HG03175 (cell line): ENCODE data around the gene SPAG6.
A peak's percentile ranks its signal among the peaks of the same experiment; 100 is the strongest.
"Not testable (repeated sequence)": the region's sequence is repeated elsewhere in the genome, so short reads cannot be mapped to it uniquely, and the experiment has no call there.

ENCODE experiments used
- ATAC-seq: cut with Tn5 transposase; IDR thresholded peaks from one replicate; pipeline ENCODE4 v1.9.1; 2021; ENCODE audit warnings: mild to moderate bottlenecking, moderate library complexity; ENCODE audit not compliant: unreplicated experiment

Gene SPAG6

DNA sequence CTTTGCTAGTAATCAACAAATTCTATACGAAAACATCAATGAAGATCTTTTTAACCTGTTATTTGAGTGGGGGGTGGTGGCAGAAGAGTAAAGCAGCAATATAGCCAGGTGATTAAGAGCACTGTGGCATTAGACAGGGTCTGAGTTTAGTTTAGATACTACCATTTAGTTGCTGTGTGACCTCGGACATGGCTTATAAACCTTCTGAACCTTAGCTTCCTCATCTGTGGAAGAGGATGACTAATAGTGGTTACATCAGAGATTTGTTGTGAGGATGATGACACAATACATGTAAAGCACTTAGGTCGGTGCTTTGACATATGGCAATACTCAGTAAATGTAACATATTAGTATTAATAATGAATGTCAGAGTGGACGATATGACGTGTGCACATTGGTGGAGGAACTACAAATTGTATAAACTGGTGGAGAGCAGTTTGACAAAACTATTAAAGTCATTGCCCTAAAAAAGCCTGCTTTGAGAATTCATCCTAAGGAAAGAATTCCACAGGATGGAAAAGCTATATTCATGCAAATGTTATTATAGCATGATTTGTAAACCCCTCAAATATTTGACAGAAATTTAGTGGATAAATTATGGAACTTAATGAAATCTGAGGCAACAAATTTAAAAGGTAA, 24.3 kb downstream of the SPAG6 start:
- peak; percentile 56 for ATAC-seq

DNA sequence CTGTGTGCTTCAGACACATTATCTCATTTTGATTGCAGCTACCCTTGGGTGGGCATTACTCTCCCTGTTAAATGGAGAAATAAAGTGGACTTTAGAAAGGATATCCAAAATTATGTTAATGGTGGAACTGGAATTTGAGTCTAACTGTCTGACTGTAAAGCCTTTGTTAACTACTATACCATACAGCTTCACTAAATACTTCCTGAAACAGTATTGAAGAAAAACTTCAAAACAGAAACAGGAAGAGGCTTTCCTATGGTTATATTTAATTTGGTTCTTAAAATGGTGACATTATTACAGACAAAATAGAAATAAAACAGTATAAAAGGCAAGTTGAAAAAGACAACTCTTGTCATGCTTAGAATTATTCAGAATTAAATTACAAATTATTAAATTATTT, 25.0 kb downstream of the SPAG6 start:
- ATAC-seq = no peak

DNA sequence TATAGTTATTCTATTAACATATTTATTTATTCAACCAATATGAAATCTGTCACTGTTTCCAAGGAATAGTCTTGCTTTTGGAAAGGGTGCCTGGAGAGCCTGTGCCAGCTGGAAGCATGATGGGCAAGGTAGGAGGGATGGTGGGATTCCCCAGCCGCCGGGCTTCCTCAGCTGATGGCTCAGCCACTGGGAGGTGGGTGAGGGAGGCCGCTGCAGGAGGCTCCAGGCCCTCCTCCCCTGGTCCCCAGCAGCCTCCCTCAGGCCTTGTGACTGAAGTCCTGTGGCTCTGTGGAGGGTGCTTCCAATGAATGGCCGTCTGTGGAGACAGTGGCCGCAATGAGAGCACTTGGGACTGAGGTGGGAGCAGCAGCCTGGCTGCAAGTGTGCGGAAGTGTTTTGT, 27.0 kb downstream of the SPAG6 start:
- no peak for ATAC-seq

DNA sequence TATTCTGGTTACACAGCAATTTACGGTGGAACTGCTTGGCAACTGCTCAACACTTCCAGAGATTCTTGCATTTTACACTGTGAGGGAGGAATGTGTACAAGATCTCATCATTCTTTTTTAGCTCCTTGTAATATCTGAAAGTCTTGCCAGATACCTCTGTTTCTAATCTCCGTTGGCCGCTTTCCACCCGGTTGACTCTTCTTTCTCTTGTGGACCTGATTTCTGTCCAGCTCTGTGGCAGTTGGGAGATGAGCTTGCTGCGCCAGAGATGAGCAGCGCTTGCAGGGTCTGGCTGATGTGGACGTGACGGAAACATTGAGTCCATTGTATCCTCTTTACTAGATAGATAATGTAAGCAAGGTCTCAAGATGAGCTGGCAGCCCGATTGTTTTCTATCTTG, 27.6 kb downstream of the SPAG6 start:
- ATAC-seq = no peak

DNA sequence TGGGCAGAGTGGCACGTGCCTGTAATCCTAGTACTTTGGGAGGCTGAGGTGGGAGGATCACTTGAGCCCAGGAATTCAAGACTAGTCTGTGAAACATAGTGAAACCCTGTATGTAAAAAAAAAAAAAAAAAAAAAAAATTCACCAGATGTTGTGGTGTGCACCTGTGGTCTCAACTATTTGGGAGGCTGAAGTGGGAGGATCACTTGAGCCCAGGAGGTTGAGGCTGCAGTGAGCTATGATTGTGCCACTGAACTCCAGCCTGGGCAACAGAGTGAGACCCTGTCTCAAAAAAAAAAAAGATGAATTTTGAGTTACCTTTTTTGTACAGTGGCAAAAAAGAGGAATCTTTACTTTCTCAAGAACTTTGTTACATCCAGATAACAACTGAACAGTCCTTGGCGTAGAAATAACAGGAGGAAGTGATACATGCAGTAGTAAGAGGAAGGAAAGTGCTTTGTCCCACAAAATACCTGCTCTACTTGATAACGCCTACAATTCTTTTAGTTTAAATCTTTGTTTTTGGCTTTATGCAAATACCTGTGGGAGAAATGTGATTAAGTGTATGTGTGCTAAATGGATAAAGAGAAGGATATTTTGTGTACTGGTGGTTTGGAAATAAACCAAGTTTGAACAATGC, 29.3 kb downstream of the SPAG6 start:
- no peak for ATAC-seq

DNA sequence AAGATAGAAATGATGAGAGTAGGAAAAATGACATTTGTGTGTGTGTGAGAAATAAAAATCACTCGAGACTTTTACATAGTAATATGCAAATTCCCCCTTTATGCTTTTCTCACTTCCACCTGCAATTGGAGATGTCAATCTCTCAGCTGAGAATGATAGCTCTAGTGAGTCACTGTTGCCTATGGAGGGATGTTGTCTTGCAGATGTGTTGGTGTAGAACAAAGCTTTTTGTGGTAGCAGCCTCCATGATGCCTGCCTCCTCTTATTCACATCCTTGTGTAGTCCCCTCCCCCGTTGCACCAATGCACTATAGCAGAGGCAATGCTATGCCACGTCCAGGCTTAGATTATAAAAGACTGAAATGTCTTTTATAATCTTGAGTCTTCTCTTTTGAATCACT, 33.8 kb downstream of the SPAG6 start:
- ATAC-seq = peak; percentile 64

DNA sequence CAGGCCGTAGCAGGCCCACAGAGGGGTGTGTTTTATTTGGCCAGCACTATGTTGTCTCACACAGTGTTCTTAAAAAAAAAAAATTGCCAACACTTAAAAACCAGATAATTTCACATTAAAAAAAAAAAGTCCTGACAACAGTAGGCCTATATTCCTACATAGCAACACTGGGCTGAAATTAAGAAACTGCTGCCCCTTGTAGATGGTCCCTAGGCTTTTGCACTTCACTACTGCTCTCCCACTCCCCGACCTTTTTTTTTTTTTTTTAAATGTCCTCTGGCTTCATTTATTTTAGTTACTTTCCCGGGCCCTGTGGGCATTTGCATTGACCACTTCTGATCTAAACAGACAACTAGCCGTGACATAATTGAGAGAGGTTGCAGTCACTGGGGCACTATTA, 36.0 kb downstream of the SPAG6 start:
- ATAC-seq = no peak

DNA sequence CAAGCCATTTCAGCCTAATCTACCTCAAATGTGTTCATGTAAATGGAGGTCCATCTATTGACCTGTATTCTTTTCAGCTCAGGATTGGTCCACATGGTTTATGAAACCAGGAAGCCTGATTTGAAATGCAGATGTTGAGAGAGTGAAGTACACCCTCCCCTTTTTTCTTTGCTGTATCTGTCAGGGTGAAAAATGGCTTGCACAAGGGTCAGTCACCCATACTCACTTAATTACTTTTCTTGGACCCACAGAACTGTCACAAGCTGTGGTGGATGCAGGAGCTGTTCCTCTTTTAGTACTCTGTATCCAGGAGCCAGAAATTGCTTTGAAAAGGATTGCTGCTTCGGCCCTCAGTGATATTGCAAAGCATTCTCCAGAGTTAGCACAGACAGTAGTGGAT, 41.2 kb downstream of the SPAG6 start:
- ATAC-seq = no peak

DNA sequence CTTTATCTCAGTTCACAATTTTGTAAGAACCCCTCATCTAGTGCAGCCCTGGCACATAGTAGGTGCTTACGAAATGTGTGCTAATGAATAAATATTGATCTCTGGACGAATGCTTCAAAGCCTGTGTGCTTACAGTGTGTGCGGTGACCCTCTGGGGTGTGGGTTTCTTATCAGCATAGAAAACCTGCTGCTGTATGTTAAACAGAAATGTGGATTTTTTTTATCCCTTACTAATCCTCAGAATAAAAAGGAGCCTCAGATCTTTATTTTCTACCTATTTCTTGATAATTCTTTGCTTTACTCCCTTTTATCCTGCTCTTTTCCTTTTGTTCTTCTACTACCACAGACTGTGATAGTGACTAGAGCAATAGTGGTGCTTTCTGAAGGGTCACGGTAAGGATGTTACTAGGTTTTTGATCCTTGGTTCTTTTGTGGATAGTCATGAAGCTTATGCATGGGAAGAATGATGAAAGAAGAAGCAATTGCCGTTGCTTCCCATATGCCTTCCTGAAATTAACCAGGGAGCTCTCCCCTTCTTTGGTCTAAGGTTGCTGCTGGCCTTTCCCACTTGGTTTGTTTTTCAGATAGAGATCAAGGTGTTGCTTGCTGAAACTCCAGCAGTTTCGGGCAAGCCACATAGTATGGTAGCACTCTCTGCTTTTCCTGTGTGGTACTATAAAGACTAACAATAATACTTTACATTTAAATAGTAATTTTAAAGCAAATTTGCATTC, 44.7 kb downstream of the SPAG6 start:
- ATAC-seq = no peak

DNA sequence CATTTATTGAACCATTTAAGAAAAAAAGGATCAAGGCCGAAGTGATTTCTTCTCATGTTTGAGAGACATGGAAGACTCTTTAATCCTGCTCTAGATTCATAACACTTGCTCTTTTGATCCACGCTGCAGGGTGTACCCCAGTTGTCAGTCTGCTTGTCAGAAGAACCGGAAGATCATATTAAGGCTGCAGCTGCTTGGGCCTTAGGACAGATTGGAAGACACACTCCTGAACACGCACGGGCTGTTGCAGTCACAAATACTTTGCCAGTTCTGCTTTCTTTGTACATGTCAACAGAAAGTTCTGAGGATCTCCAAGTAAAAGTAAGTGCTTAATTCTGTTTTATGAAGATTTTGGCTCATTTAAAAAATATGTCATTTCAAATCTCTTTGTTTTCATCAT, 46.3 kb downstream of the SPAG6 start:
- no peak for ATAC-seq

DNA sequence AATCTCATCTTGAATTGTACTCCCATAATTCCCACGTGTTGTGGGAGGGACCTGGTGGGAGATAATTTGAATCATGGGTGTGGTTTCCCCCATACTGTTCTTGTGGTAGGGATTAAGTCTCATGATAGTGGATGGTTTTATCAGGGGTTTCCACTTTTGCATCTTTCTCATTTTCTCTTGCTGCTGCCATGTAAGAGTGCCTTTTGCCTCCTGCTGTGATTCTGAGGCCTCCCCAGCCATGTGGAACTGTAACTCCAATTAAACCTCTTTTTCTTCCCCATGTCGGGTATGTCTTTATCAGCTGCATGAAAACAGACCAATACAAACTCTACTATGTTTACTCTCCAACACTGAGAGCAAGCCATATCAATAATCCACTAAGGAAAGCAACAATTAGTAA, 50.9 kb downstream of the SPAG6 start:
- not testable (repeated sequence) for ATAC-seq

DNA sequence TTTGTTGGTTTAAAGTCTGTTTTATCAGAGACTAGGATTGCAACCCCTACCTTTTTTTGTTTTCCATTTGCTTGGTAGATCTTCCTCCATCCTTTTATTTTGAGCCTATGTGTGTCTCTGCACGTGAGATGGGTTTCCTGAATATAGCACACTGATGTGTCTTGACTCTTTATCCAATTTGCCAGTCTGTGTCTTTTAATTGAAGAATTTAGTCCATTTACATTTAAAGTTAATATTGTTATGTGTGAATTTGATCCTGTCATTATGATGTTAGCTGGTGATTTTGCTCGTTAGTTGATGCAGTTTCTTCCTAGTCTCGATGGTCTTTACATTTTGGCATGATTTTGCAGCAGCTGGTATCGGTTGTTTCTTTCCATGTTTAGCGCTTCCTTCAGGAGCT, 61.6 kb downstream of the SPAG6 start:
- not testable (repeated sequence) for ATAC-seq

DNA sequence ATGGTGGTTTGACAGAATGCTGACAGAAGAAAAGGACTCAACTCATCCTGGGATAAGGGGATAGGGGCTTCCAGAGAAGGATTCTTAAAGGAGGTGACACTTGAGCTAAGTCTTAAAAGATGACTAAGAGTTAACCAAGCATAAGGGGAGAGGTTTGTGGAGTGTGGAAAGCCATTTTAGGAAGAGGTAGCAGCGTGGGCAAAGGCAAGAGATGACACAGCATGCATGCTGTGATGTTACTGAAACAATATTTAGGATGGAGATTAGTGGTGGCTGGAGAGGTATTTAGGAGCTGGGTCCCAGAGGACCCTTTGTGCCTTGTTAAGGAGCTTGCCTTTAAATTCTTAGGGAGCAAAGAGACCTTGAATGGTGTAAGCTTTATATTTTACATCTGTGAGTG, 65.1 kb downstream of the SPAG6 start:
- ATAC-seq = no peak

DNA sequence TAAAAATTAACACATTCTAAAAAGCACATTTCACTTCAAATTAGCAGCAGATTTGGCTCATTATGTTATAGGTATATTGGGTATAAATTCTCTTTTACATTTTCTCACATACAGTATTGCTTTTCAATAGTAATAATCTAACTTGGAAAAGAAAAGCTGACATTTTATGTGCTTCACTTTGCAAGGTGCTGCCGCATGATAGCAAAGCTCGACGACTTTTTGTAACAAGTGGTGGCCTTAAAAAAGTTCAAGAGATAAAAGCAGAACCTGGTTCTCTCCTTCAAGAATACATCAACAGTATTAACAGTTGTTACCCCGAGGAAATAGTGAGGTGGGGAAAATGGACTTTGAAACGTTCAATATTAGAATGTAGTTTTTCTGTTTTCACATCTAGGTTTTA, 65.5 kb downstream of the SPAG6 start:
- ATAC-seq = no peak

DNA sequence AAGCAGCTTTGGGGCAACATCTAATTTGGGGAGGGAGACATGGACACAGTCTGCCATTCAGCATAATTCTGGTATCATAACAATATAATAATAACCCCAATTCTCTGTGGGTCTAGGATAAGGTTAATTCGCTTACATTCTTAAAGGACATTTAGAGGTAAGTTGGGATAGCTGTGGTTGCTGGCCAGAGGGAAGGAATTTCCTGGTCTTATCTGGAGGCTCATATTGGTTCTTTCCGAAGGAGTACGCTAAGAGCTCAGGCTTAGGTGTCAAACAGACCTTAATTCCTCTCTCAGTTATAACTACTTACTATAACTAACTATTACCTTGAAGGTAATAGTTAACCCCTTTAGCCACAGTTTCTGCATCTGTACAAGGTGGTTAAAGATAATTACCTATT, 68.8 kb downstream of the SPAG6 start:
- no peak for ATAC-seq

DNA sequence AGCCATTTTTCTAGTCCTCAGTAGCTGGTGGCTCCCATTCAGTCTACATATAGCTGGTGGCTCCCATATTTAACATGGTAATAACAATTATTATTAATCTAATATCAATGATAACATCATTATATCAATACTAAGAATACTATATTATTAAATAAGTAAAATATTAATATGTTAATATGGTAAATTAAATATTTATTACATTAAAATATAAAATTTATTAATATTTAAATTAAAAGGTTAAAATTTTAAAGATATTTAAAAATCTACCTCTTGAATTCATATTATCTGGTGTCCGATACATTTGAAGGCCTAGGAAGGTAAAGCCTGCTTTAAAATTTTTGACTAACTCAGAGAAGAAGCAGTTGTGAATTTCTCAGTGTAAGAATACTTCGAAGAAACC, 69.8 kb downstream of the SPAG6 start:
- no peak for ATAC-seq

DNA sequence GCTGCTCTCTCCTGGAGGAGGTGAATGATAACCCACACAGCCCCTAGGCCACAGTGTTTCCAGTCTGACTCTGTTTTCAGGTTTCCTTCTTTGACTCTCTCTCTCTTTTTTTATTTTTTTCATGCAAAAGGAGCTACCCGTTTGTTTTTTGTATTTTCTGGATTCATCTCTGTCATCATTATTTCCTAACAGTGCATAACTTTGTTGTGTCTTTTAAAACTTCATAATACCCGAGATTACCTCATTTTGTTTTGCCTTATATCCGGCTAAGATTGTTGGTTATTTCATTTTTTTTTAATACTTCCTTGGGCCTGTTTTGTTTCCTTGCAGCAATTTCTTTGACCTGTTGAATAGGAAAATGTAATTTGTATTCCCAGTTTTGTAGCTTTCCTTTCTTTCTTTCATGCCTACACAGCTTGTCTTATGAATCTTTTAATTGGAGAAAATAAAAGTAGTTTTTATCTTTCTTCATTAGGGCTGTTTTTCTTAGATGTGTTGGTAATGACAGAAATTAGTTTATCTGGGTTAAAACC, 72.5 kb downstream of the SPAG6 start:
- no peak for ATAC-seq

DNA sequence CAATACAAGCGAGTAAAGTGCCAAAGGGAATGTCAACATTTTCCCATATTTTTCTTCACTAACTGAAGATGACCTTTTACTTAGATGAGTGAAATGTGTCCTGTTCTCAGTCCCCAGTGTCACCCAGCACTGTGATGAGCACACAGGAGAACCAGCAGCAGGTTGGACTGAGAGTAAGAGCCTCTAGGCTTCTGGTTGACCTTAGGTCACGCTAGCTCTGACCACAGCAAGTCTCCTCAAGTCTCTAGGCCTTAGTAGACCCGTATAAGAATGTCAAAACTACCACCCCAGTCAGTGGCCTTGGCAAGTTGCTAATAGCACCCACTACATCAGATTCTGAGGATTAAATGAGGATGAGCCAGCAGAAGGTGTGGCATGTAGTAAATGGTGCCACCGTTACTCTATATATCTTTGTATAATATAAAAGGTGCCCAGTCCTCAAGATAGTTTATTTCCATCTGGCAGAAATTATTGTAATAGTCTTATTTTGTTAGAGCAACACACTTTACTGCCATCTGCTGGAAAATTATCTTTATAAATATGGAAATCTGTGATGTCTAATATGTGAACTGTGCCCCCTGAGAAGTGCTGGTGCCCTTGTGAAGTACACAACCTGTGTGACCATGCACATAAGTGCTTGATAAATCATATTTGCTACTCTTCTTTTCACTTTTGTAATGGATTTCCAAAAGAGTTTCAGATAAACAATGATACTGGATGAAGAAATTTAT, 75.7 kb downstream of the SPAG6 start:
- ATAC-seq = no peak

DNA sequence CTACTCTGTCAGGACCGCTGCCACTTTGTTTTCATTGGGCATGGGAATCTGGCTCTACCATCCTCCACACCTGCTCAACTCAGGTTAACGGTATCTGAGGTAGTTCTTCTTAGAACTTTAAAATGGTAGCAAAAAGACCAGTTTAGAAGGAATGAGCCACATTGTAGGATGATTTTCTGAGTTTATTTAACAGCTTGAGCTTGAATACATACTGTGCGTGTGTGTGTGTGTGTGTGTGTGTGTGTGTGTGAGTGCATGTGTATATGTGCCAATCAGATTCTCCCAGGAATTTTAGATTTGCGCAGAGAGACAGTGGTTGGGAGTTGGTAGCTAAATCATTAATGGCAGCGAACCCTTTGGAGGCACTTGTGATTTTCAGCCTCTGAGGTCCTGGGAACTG, 81.4 kb downstream of the SPAG6 start:
- no peak for ATAC-seq

DNA sequence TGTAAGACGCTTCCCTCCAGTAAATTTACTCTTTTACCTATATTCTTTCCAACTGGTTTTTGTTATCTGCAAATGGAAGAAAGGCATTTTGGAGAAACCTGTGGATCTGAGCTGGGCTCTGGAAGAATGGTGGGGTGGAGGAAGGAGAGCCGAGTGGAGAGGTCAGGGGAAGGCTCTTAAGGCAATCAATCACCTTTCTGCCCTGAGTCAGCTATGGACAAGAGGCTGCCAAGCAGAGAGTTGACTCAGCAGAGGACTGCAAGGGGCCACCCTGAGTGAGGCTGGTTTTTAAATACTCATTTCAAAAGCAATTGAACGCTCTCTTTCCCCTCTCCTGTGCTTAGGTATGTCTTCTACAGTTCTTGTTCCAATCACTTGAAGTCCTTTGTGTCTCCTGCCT, 81.8 kb downstream of the SPAG6 start:
- no peak for ATAC-seq

DNA sequence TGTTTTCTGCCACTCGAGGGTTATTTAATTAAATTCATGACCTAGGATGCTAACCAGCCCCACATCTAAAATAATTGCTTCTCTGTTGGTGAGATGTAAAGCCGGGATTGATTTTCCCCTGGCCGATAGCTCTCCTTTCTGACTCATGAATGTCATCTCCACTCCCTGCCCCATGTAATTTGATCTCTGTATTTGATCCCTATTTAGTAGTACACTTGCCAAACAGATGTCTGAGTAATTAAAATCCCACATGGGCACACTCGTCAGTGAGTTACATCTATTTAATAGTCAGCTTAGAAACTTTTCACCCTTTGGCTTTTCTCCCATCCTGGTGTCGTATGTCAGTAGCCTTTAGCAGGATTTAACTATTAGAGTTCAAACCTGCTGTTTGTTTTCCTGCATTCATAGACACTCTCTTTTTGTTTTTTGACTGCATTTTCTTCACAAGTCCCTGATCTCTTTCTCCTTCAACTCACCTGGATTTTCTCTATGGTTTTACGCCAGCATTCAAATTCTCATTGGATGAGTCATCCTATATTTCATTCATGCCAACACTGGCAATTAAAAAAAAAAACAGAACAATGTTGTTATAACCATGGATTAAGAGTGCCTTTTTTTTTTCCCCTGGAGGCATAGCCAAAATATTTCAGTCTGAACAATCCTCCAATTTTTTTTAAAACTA, 82.7 kb downstream of the SPAG6 start:
- ATAC-seq = no peak
